DND-41 (cell line): ENCODE results near the gene ANKRD39.

ENCODE experiments used
- ATAC-seq: fragments of 200-7000 bp; cut with Tn5 transposase; 3 replicates; pipeline ENCODE4 v1.9.1; 2021; ENCODE audit warnings: low read depth; ENCODE audit not compliant: insufficient read depth
- DNase-seq: peaks from one replicate; pipeline ENCODE4 v3.0.0-alpha.2; 2020
- H2AFZ ChIP-seq: 2 replicates; pipeline ENCODE4 v1.6.0; 2012; ENCODE audit warnings: low read depth, low read length
- H3K27ac ChIP-seq: 2 replicates; pipeline ENCODE4 v1.5.1; 2012; ENCODE audit warnings: low read length, inconsistent platforms
- H3K27me3 ChIP-seq: fragments of 200-600 bp; sonication (generic); 2 replicates; pipeline ENCODE4 v1.6.0; 2012; ENCODE audit warnings: low read length, mild to moderate bottlenecking, inconsistent platforms; ENCODE audit not compliant: insufficient read depth, poor library complexity
- H3K36me3 ChIP-seq: 2 replicates; pipeline ENCODE4 v1.5.1; 2012; ENCODE audit warnings: low read length, inconsistent platforms; ENCODE audit not compliant: insufficient read depth
- H3K4me1 ChIP-seq: 2 replicates; pipeline ENCODE4 v1.5.1; 2012; ENCODE audit warnings: mild to moderate bottlenecking, low read length; ENCODE audit not compliant: insufficient read depth
- H3K4me2 ChIP-seq: 2 replicates; pipeline ENCODE4 v1.6.0; 2012; ENCODE audit warnings: mild to moderate bottlenecking, moderate library complexity, low read length, inconsistent platforms; ENCODE audit not compliant: insufficient read depth
- H3K4me3 ChIP-seq, 2 experiments: fragments of 200-600 bp in 1 of 2; shearing (Covaris generic) in 1 of 2; 2 replicates each; pipeline ENCODE4 v1.5.1; 2012 to 2016; ENCODE audit warnings: inconsistent platforms in 2 of 2, low read length in 2 of 2, mild to moderate bottlenecking in 2 of 2, low read depth in 1 of 2, moderate library complexity in 1 of 2
- H3K79me2 ChIP-seq: 2 replicates; pipeline ENCODE4 v1.6.0; 2012; ENCODE audit warnings: low read length, inconsistent platforms; ENCODE audit not compliant: insufficient read depth
- H3K9ac ChIP-seq: 2 replicates; pipeline ENCODE4 v1.6.0; 2012; ENCODE audit warnings: low read depth, mild to moderate bottlenecking, inconsistent platforms, low read length, moderate library complexity
- H3K9me3 ChIP-seq: 2 replicates; pipeline ENCODE4 v1.5.1; 2012; ENCODE audit warnings: low read length, moderate library complexity, mild to moderate bottlenecking, inconsistent platforms; ENCODE audit not compliant: insufficient read depth, severe bottlenecking
- H4K20me1 ChIP-seq: 2 replicates; pipeline ENCODE4 v1.6.0; 2012; ENCODE audit warnings: low read length; ENCODE audit not compliant: insufficient read depth
- CTCF ChIP-seq: IDR thresholded peaks from 2 replicates; pipeline ENCODE4 v1.5.1; 2012; ENCODE audit warnings: borderline replicate concordance, low read length, moderate library complexity, mild to moderate bottlenecking; ENCODE audit not compliant: poor library complexity, severe bottlenecking; ENCODE audit errors: extremely low read depth
- EZH2 ChIP-seq: IDR thresholded peaks from 3 replicates; pipeline ENCODE4 v1.6.1; 2012; ENCODE audit warnings: borderline replicate concordance, low read depth, mild to moderate bottlenecking, moderate library complexity, low read length, inconsistent platforms; ENCODE audit not compliant: severe bottlenecking

The ANKRD39 gene

DNA sequence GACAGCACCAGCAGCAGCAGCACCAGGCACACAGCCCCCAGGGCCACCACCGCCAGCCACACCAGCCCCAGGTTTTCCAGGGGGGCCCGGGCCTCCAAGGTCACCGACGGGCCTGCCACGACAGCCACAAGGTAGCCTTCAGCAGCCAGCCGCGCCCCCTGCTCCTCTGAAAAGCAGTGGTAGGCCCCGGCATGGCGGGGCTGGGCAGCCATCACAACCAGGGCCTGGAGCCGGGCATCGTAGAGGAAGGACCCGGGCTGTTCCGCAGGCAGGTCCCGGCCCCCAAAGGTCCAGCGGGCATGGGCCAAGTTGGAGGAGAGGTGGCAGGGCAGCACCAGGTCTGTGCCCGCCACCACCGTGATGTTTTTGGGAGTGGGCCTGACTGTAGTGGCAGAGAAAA lies 3.3 kb upstream of the ANKRD39 start:
- ATAC-seq (no peak), DNase-seq (no peak)
- peaks cover 25% of the 10 kb centered on the region for H3K4me1 ChIP-seq
- H3K27ac ChIP-seq: no peak overlapping the region
- peaks cover 3% of the 10 kb centered on the region for H4K20me1 ChIP-seq
- H3K4me2 ChIP-seq: no peak overlapping the region
- no peaks in the 10 kb centered on the region; the same call in 1 of the 2 replicates for H3K36me3 ChIP-seq
- no peaks in the 10 kb centered on the region for H3K9me3 ChIP-seq
- H3K4me3 ChIP-seq: no peak overlapping the region
- no peak overlapping the region for H2AFZ ChIP-seq
- no peak overlapping the region for H3K9ac ChIP-seq
- H3K79me2 ChIP-seq: peaks cover 17% of the 10 kb centered on the region
- TF ChIP-seq CTCF (no peak), EZH2 (no peak)
- H3K27me3 ChIP-seq: no peaks in the 10 kb centered on the region

DNA sequence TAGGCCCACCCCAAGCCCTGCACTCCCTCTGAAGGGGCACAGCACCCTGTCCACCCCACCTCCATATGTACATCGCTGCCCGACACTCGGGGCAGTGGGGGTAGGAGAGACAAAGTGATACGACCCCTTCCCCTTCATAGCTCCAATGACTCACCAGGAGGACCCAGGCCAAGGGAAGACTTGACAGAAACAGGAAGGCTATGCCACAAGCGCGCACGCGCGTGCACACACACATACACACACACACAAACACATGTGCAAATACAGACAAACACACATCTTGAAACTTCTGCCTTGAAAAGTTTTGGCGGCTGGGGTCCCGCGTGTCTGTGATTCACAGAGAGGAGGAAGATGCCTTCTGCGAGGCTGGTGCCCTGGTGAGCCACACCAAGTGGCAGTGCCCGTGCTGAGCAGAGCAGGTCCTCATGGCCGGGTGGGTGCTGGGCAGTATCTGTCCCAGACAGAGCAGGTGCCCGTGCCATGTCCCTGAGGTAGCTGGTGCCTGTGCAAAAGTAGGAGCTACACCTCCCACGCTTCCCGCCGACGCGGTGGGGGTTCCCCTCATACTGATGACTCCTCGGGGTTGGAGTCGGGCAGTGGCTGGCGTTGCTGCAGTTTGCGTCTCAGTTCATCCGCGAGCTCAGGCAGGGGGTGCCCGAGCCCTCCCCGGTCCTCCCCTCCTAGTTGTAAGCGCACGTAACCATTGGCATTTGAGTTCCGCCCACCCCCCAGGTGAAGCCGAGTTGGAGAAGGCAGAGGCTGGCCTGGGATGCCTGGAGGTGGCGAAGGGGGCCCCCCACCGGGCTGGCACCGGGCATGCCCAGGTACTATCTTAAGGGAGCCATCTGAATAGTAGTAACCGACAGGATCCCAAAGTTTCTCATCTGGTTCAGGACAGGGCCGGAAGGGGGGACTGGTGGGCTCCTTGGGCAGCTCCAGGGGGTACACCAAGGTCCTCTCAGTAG lies 2.5 kb upstream of the ANKRD39 start:
- Histone ChIP-seq H3K4me2 (no peak overlapping the region), H3K9me3 (no peaks in the 10 kb centered on the region), H3K79me2 (peaks cover 24% of the 10 kb centered on the region), H3K27me3 (no peaks in the 10 kb centered on the region), H3K4me1 (peaks cover 29% of the 10 kb centered on the region), H4K20me1 (peaks cover 3% of the 10 kb centered on the region), H3K27ac (no peak overlapping the region), H3K4me3 (no peak overlapping the region), H2AFZ (no peak overlapping the region), H3K36me3 (no peaks in the 10 kb centered on the region; the same call in 1 of the 2 replicates), H3K9ac (no peak overlapping the region)
- DNase-seq: peak; percentile 33
- ATAC-seq: no peak
- TF ChIP-seq EZH2: no peak
- TF ChIP-seq CTCF: no peak

- no peak for TF ChIP-seq CTCF
- no peak for TF ChIP-seq EZH2
- Histone ChIP-seq H3K9ac (no peak overlapping the region), H3K79me2 (peaks cover 30% of the 10 kb centered on the region), H3K4me1 (peaks cover 32% of the 10 kb centered on the region), H3K4me2 (no peak overlapping the region), H3K4me3 (no peak overlapping the region), H3K27me3 (no peaks in the 10 kb centered on the region), H4K20me1 (peaks cover 3% of the 10 kb centered on the region), H3K9me3 (no peaks in the 10 kb centered on the region), H3K27ac (no peak overlapping the region), H3K36me3 (no peaks in the 10 kb centered on the region; the same call in 1 of the 2 replicates), H2AFZ (no peak overlapping the region)
- no peak for DNase-seq
- no peak for ATAC-seq
Measured at GRCh38 chr2:96859681-96860064, 1.9 kb upstream of the ANKRD39 start.
